ENCODE measurements around the gene POLR3H. TPM values are rescaled to one million over a fixed set of nuclear protein-coding genes. Genes with fewer than 3 reads are reported as not detected.

POLR3H gene
- polyA plus RNA-seq, 1 donor from 2014 or later: 28.0 TPM

DNA sequence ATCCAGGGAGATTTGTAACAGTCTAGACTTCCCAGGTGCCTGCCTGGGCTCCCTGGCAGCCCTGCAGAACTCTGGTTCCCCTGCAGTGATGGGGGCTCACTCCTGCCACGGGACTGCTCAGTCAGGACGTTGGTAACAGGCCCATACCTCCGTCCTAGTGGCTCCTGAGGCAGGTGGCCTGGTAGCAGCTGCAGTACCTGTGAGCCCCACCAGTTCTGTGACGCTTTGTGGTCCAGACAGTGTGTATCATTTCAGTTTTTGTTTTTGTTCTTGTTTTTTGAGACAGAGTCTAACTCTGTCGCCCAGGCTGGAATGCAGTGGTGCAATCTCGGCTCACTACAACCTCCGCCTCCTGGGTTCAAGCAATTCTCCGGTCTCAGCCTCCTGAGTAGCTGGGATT lies 27.8 kb downstream of the POLR3H start:
- no peak overlapping the region for H3K4me2 ChIP-seq (ENCODE audit: low read length)
- H3F3A ChIP-seq (ENCODE audit: insufficient read depth, low read length, poor library complexity, severe bottlenecking): no peaks in the 10 kb centered on the region
- no peak overlapping the region for H3K4me3 ChIP-seq (ENCODE audit: low read length)
- no peaks in the 10 kb centered on the region for H3K9me3 ChIP-seq (ENCODE audit: low read length)
- H3K9ac ChIP-seq (ENCODE audit: low read length): no peak overlapping the region
- H4K20me1 ChIP-seq (ENCODE audit: insufficient read depth): no peaks in the 10 kb centered on the region
- H3K27me3 ChIP-seq (ENCODE audit: insufficient read depth, low read depth, low read length): no peaks in the 10 kb centered on the region
- H2AFZ ChIP-seq (ENCODE audit: low read depth, low read length): no peak overlapping the region
- H3K9me2 ChIP-seq (ENCODE audit: insufficient read depth, low read length): no peaks in the 10 kb centered on the region
- no peaks in the 10 kb centered on the region for H3K79me2 ChIP-seq (replicated peaks; ENCODE audit: insufficient read depth, low read length)
- H3K36me3 ChIP-seq (ENCODE audit: insufficient read depth, low read length): no peaks in the 10 kb centered on the region
- TF ChIP-seq, protein P1, sequence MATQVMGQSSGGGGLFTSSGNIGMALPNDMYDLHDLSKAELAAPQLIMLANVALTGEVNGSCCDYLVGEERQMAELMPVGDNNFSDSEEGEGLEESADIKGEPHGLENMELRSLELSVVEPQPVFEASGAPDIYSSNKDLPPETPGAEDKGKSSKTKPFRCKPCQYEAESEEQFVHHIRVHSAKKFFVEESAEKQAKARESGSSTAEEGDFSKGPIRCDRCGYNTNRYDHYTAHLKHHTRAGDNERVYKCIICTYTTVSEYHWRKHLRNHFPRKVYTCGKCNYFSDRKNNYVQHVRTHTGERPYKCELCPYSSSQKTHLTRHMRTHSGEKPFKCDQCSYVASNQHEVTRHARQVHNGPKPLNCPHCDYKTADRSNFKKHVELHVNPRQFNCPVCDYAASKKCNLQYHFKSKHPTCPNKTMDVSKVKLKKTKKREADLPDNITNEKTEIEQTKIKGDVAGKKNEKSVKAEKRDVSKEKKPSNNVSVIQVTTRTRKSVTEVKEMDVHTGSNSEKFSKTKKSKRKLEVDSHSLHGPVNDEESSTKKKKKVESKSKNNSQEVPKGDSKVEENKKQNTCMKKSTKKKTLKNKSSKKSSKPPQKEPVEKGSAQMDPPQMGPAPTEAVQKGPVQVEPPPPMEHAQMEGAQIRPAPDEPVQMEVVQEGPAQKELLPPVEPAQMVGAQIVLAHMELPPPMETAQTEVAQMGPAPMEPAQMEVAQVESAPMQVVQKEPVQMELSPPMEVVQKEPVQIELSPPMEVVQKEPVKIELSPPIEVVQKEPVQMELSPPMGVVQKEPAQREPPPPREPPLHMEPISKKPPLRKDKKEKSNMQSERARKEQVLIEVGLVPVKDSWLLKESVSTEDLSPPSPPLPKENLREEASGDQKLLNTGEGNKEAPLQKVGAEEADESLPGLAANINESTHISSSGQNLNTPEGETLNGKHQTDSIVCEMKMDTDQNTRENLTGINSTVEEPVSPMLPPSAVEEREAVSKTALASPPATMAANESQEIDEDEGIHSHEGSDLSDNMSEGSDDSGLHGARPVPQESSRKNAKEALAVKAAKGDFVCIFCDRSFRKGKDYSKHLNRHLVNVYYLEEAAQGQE (IDR thresholded peaks at IDR 0.05; ENCODE audit: borderline replicate concordance): no peak
- TF ChIP-seq EZH2 (IDR thresholded peaks at IDR 0.05; ENCODE audit: borderline replicate concordance, insufficient read depth, low read length, poor library complexity, severe bottlenecking): no peak
- TF ChIP-seq TAF1 (IDR thresholded peaks at IDR 0.05; ENCODE audit: low read depth): no peak
- no peak overlapping the region for H3K27ac ChIP-seq (ENCODE audit: low read length)

DNA sequence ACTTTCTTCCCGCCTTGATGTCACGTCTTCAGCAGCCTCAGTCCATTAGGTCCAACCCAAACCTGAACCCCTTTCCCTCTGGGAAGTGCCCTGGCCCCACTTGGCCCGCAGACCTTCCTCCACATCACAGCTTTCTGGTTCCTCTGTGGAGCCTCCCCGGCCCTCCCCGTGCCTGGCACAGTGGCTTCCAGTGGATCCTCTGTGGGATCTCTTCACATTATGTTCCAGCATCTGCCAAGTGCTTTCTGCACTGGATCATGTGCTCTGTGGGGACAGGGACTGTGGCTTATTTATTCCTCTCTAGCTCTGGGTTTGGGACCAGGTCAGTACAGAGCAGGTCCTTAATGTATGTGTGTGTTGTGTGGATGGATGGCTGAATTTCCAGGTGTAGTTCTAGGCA lies 30.9 kb downstream of the POLR3H start:
- no peak for TF ChIP-seq POLR2AphosphoS5 (IDR thresholded peaks at IDR 0.05)
- TF ChIP-seq MXI1 (conservative IDR thresholded peaks at IDR 0.05; ENCODE audit: poor library complexity, severe bottlenecking): no peak
- TF ChIP-seq, protein P1 (IDR thresholded peaks at IDR 0.05; ENCODE audit: borderline replicate concordance): no peak
- TF ChIP-seq EZH2 (IDR thresholded peaks at IDR 0.05; ENCODE audit: borderline replicate concordance, insufficient read depth, low read length, poor library complexity, severe bottlenecking): no peak
- no peak for TF ChIP-seq RAD21 (conservative IDR thresholded peaks at IDR 0.05)
- no peak for TF ChIP-seq TAF1 (IDR thresholded peaks at IDR 0.05; ENCODE audit: low read depth)
- no peak overlapping the region for H3K9ac ChIP-seq (ENCODE audit: low read length)
- no peak overlapping the region for H2AFZ ChIP-seq (ENCODE audit: low read depth, low read length)
- no peaks in the 10 kb centered on the region for H3F3A ChIP-seq (ENCODE audit: insufficient read depth, low read length, poor library complexity, severe bottlenecking)
- H3K4me3 ChIP-seq (ENCODE audit: low read length): no peak overlapping the region
- no peak overlapping the region for H3K27ac ChIP-seq (ENCODE audit: low read length)
- no peaks in the 10 kb centered on the region for H3K9me3 ChIP-seq (ENCODE audit: low read length)
- H3K79me2 ChIP-seq (replicated peaks; ENCODE audit: insufficient read depth, low read length): no peaks in the 10 kb centered on the region
- no peaks in the 10 kb centered on the region for H4K20me1 ChIP-seq (ENCODE audit: insufficient read depth)
- no peak overlapping the region for H3K4me2 ChIP-seq (ENCODE audit: low read length)
- no peaks in the 10 kb centered on the region for H3K9me2 ChIP-seq (ENCODE audit: insufficient read depth, low read length)
- H3K27me3 ChIP-seq (ENCODE audit: insufficient read depth, low read depth, low read length): no peaks in the 10 kb centered on the region
- H3K36me3 ChIP-seq (ENCODE audit: insufficient read depth, low read length): no peaks in the 10 kb centered on the region

Data from neural cell (in vitro differentiated cells).